Ovary (tissue), 3 donors: ENCODE results near the gene PATJ.

Experiments used
- CTCF ChIP-seq, 3 donors: fragments of 450-650 bp in 2 of 3; fragments of 200-600 bp in 1 of 3; IDR thresholded peaks; one replicate each; pipeline versions ENCODE4 v1.5.1 to v1.8.0; 2016 to 2022; ENCODE audit warnings: antibody characterized with exemption in 3 of 3, mild to moderate bottlenecking in 1 of 3
- EP300 ChIP-seq: sonication (generic); formaldehyde crosslinking; IDR thresholded peaks from one replicate; pipeline ENCODE4 v1.6.1; 2017; ENCODE audit warnings: antibody characterized with exemption
- POLR2A ChIP-seq: fragments of 450-650 bp; IDR thresholded peaks from one replicate; pipeline ENCODE4 v1.6.1; 2017; ENCODE audit warnings: antibody characterized with exemption, mild to moderate bottlenecking, moderate library complexity
- donor health status: DM: no; HTN: no; CAD: no.

GRCh38 chr1:61981870-61982660 is 239.8 kb downstream of the PATJ start:
- TF ChIP-seq CTCF (IDR thresholded peaks at IDR 0.05) (no peak), EP300 (no peak), POLR2A (no peak)
